Activated T-helper 1 cell treated with anti-CD3 and anti-CD28 coated beads, Interleukin-12 subunit alpha, Interleukin-12 subunit beta, Interleukin-2, Interleukin-4 antibody, amounts not matched to agents 30 ng/mL and 10 ng/mL and 1 ng/mL, durations not matched to agents 14 hours and 24 hours and 36 hours (primary cell): ENCODE results near the gene ATG9B. TPM values are rescaled to one million over a fixed set of nuclear protein-coding genes. Genes with fewer than 3 reads are reported as not detected.

Experiments used
- DNase-seq: peaks from one replicate; pipeline ENCODE4 v3.0.0; 2021; ENCODE audit warnings: low spot score
- H3K27ac Mint-ChIP-seq: one replicate; pipeline ENCODE4 v1.8.0; 2021; ENCODE audit warnings: mild to moderate bottlenecking, mixed read lengths
- H3K27me3 Mint-ChIP-seq: one replicate; pipeline ENCODE4 v1.8.0; 2022; ENCODE audit warnings: mild to moderate bottlenecking, moderate library complexity, mixed read lengths; ENCODE audit not compliant: insufficient read depth
- H3K36me3 Mint-ChIP-seq: one replicate; pipeline ENCODE4 v1.8.0; 2021; ENCODE audit warnings: low read depth, mixed read lengths
- H3K4me1 Mint-ChIP-seq: one replicate; pipeline ENCODE4 v1.8.0; 2021; ENCODE audit warnings: low read depth, mixed read lengths
- H3K4me3 Mint-ChIP-seq: one replicate; pipeline ENCODE4 v1.8.0; 2021; ENCODE audit warnings: mild to moderate bottlenecking, moderate library complexity, mixed read lengths
- H3K9me3 Mint-ChIP-seq: one replicate; pipeline ENCODE4 v1.8.0; 2021; ENCODE audit warnings: mixed read lengths
- intact Hi-C: fragments of 100-400 bp; cut with micrococcal nuclease; formaldehyde crosslinking; loops from one replicate; pipeline ENCODE4 v1.15.1; 2024
- total RNA-seq: library from RNA; stranded (reverse); gene quantifications from 2 replicates; pipeline ENCODE4 v1.2.3, GENCODE V29; 2022

Gene ATG9B
- total RNA-seq, 1 donor from 2014 or later = 6.3 TPM

DNA sequence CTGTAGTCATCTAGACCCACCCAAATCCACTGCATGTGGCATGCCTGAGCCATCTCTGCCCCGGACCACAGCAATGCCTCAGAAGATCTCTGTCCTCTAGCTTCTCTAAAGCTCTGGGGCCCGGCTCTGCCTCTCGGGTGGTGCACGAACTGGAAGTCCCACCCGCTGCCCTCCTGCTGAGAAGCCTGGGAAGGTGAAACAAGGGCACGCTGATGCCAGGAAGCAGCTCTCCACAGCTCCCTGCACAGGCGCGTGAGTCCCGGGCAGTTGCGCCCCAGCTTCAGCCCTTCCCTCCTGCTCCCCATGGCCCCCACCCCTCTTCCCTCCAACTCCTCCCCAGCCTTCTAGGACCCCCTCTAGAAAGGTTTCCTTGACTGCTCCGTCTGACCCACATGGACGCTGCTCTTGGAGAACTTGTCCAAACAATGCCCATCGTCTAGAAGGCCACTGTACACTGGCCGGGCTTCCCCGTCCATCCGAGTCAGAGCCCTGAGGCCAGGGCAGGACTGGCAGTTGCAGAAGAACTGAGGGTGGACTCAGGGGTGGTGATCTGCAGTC lies 58.9 kb downstream of the ATG9B start:
- DNase-seq = no peak
- Mint-ChIP-seq H3K9me3 (no peaks in the 10 kb centered on the region), H3K36me3 (no peaks in the 10 kb centered on the region), H3K27ac (no peak overlapping the region), H3K4me1 (no peaks in the 10 kb centered on the region), H3K27me3 (peaks cover 17% of the 10 kb centered on the region), H3K4me3 (no peak overlapping the region)
- intact Hi-C loops = no loop called here

Other genes starting within 250 kb of the ATG9B start
- gene TMEM176B, start 224.1 kb downstream of the ATG9B start, total RNA-seq = not detected in 2 replicates
- not detected in 2 replicates for gene TMEM176A, start 223.7 kb downstream of the ATG9B start, total RNA-seq
- not detected in 2 replicates for gene AOC1, start 172.0 kb downstream of the ATG9B start, total RNA-seq
- gene KCNH2, start 46.2 kb downstream of the ATG9B start, total RNA-seq = 0.20 and 0.49 TPM in 2 replicates
- gene NOS3, start 33.5 kb downstream of the ATG9B start, total RNA-seq = 12.2 and 12.8 TPM in 2 replicates
- 56.9 and 57.9 TPM in 2 replicates for gene ABCB8, start 4.0 kb upstream of the ATG9B start, total RNA-seq
- 1.9 and 4.1 TPM in 2 replicates for gene ASIC3, start 24.0 kb upstream of the ATG9B start, total RNA-seq
- gene CDK5, start 33.4 kb upstream of the ATG9B start, total RNA-seq = 24.9 and 28.1 TPM in 2 replicates
- 127 and 128 TPM in 2 replicates for gene SLC4A2, start 35.1 kb upstream of the ATG9B start, total RNA-seq
- 92.6 and 96.3 TPM in 2 replicates for gene FASTK, start 56.3 kb upstream of the ATG9B start, total RNA-seq
- 55.3 and 63.4 TPM in 2 replicates for gene TMUB1, start 59.0 kb upstream of the ATG9B start, total RNA-seq
- 52.9 and 58.0 TPM in 2 replicates for gene AGAP3, start 62.0 kb upstream of the ATG9B start, total RNA-seq
- gene GBX1, start 143.2 kb upstream of the ATG9B start, total RNA-seq = not detected in 2 replicates
- gene ASB10, start 162.8 kb upstream of the ATG9B start, total RNA-seq = not detected in 2 replicates
- not detected in 2 replicates for gene H2BK1, start 186.0 kb upstream of the ATG9B start, total RNA-seq
- 81.7 and 85.4 TPM in 2 replicates for gene ABCF2, start 202.7 kb upstream of the ATG9B start, total RNA-seq
- 45.6 and 48.5 TPM in 2 replicates for gene CHPF2, start 208.0 kb upstream of the ATG9B start, total RNA-seq
- 2.4 and 3.1 TPM in 2 replicates for gene SMARCD3, start 224.2 kb upstream of the ATG9B start, total RNA-seq